ENCODE data around the gene PRAMEF18. TPM values are rescaled to one million over a fixed set of nuclear protein-coding genes. Genes with fewer than 3 reads are reported as not detected.
"Not testable (repeated sequence)": the region's sequence is repeated elsewhere in the genome, so short reads cannot be mapped to it uniquely, and the experiment has no call there.

Gene PRAMEF18
- total RNA-seq, 2 donors from 2014 or later, result not detected

DNA sequence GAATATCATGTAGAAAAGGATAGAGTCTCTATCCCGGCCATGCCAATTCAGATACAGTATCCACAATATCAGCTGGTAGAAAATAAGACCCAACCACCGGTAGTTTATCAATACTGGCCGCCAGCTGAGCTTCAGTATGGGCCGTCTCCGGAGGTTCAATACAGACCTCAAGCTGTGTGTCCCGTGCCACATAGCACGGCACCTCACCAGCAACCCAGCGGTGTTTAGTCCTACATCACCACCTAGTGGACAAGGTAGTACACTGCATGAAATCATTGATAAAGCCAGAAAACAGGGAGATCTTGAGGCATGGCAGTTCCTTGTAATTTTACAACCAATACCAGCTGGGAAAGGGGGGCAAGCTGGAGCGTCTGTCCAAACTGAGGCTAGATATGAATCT, 17.2 kb downstream of the PRAMEF18 start:
- DNase-seq; H3K4me3 ChIP-seq; intact Hi-C loops (cut with DNase I); H3K27me3 ChIP-seq; H3K9me3 ChIP-seq; H3K36me3 ChIP-seq (replicated peaks in 1 of 2; ENCODE audit: insufficient read depth in 1 of 2, low read depth in 2 of 2); H3K4me1 ChIP-seq; H3K27ac ChIP-seq; ATAC-seq: not testable (repeated sequence)
- WGBS, 2 donors, result no CpG with 5 or more reads among the region's 9 CpGs

- no CpG with 5 or more reads among the region's 5 CpGs for WGBS, 2 donors
- H3K4me3 ChIP-seq; intact Hi-C loops (cut with DNase I); H3K4me1 ChIP-seq; ATAC-seq; H3K9me3 ChIP-seq; DNase-seq; H3K27me3 ChIP-seq; H3K27ac ChIP-seq; H3K36me3 ChIP-seq (replicated peaks in 1 of 2; ENCODE audit: insufficient read depth in 1 of 2, low read depth in 2 of 2): not testable (repeated sequence)
Measured at GRCh38 chr1:13201309-13201708, 24.6 kb downstream of the PRAMEF18 start, which contains the start of gene PRAMEF13. Gene PRAMEF13, minus strand, starts transcription at chr1:13201409. Its CDS starts 1,820 bp downstream, at chr1:13199589.

Other genes with a start within 250 kb of the PRAMEF18 start
- not detected for gene PRAMEF27, start 169.6 kb downstream of the PRAMEF18 start, total RNA-seq
- not detected for gene HNRNPCL3, start 165.4 kb downstream of the PRAMEF18 start, total RNA-seq
- not detected for gene PRAMEF25, start 155.4 kb downstream of the PRAMEF18 start, total RNA-seq
- gene HNRNPCL2, start 109.3 kb downstream of the PRAMEF18 start, total RNA-seq, result not detected
- not detected for gene PRAMEF26, start 70.1 kb downstream of the PRAMEF18 start, total RNA-seq
- gene HNRNPCL4, start 60.5 kb downstream of the PRAMEF18 start, total RNA-seq, result not detected
- not detected for gene PRAMEF9, start 54.3 kb downstream of the PRAMEF18 start, total RNA-seq
- not detected for gene PRAMEF13, start 24.7 kb downstream of the PRAMEF18 start, total RNA-seq
- not detected for gene PRAMEF5, start 28.0 kb upstream of the PRAMEF18 start, total RNA-seq
- gene PRAMEF8, start 59.0 kb upstream of the PRAMEF18 start, total RNA-seq, result not detected
- not detected for gene PRAMEF33, start 77.4 kb upstream of the PRAMEF18 start, total RNA-seq
- not detected for gene PRAMEF15, start 89.4 kb upstream of the PRAMEF18 start, total RNA-seq
- not detected for gene PRAMEF14, start 121.0 kb upstream of the PRAMEF18 start, total RNA-seq
- not detected for gene PRAMEF19, start 145.8 kb upstream of the PRAMEF18 start, total RNA-seq
- gene PRAMEF17, start 163.5 kb upstream of the PRAMEF18 start, total RNA-seq, result not detected
- gene PRAMEF20, start 184.3 kb upstream of the PRAMEF18 start, total RNA-seq, result not detected